ENCODE measurements around the gene BCDIN3D. TPM values are rescaled to one million over a fixed set of nuclear protein-coding genes. Genes with fewer than 3 reads are reported as not detected.

The BCDIN3D gene
- total RNA-seq, 1 experiment from 2014 or later: 1.6 TPM

DNA sequence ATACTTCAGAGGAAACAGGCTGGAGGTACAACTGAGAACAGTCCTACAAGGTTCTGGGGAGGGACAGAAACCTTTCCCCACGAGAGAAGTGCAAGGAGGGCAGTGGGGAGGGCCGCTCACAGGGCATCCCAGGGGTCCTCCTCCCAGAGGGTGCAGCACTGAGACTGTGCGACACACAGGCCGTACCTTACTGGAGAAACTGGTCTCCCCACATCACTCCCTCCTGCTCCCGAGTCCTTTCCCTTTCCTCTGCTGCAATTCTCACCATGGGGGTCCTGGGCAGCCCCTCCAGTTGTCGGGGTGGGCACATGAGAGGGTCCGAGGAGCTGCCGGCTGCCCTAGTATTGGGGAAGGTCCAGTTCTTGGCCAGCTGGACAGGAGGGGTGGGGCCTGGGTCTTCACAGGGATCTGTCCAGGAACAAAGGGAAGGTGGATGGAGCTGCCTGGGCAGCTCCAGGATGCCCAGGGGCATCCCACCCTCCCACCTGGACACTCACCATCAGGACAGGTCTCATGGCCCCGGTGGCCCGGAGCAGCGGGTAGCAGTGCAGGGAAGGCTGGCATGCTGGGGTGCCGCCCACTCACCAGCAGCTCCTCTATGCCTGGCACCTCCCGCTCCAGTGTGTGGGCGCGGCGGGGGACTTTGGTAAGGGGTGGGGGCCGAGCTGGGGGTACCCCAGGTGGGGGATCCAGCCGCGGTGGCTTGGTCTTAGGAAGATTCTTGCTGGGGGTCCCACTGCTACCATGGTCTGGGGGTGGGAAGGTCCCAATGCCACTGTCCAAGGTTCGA lies 50.5 kb downstream of the BCDIN3D start (continued):
- TF ChIP-seq, protein P1, sequence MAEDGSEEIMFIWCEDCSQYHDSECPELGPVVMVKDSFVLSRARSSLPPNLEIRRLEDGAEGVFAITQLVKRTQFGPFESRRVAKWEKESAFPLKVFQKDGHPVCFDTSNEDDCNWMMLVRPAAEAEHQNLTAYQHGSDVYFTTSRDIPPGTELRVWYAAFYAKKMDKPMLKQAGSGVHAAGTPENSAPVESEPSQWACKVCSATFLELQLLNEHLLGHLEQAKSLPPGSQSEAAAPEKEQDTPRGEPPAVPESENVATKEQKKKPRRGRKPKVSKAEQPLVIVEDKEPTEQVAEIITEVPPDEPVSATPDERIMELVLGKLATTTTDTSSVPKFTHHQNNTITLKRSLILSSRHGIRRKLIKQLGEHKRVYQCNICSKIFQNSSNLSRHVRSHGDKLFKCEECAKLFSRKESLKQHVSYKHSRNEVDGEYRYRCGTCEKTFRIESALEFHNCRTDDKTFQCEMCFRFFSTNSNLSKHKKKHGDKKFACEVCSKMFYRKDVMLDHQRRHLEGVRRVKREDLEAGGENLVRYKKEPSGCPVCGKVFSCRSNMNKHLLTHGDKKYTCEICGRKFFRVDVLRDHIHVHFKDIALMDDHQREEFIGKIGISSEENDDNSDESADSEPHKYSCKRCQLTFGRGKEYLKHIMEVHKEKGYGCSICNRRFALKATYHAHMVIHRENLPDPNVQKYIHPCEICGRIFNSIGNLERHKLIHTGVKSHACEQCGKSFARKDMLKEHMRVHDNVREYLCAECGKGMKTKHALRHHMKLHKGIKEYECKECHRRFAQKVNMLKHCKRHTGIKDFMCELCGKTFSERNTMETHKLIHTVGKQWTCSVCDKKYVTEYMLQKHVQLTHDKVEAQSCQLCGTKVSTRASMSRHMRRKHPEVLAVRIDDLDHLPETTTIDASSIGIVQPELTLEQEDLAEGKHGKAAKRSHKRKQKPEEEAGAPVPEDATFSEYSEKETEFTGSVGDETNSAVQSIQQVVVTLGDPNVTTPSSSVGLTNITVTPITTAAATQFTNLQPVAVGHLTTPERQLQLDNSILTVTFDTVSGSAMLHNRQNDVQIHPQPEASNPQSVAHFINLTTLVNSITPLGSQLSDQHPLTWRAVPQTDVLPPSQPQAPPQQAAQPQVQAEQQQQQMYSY (CRISPR knock-in tag; IDR thresholded peaks at IDR 0.05): no peak
- TF ChIP-seq ELF4 (CRISPR knock-in tag; IDR thresholded peaks at IDR 0.05; ENCODE audit: low read depth) (no peak), RORB (CRISPR knock-in tag; IDR thresholded peaks at IDR 0.05) (no peak), CREB1 (CRISPR knock-in tag; IDR thresholded peaks at IDR 0.05) (no peak), NFE2L1 (CRISPR knock-in tag; IDR thresholded peaks at IDR 0.05) (no peak)
- TF ChIP-seq, protein P2, sequence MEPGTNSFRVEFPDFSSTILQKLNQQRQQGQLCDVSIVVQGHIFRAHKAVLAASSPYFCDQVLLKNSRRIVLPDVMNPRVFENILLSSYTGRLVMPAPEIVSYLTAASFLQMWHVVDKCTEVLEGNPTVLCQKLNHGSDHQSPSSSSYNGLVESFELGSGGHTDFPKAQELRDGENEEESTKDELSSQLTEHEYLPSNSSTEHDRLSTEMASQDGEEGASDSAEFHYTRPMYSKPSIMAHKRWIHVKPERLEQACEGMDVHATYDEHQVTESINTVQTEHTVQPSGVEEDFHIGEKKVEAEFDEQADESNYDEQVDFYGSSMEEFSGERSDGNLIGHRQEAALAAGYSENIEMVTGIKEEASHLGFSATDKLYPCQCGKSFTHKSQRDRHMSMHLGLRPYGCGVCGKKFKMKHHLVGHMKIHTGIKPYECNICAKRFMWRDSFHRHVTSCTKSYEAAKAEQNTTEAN (CRISPR knock-in tag; IDR thresholded peaks at IDR 0.05): no peak

DNA sequence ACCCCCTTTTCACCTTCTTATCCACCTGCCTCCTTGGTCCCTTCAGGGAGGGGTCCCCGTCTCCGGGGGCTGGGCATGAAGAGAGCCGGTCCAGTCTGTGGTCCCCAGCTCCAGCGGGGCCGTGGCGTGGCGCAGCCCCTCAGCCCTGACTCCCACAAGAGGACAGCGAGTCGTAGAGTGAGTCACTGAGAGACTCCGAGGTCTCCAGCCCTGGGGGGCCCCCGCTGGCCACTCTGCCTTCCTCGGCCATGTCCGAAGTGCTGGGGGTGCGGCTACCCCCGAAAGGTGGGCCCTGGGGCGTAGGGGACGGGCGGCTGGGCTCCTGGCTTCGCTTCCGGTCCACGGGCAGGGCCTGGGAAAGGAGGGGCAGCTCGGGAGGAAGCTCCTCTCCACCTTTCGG lies 51.2 kb downstream of the BCDIN3D start:
- H3K4me1 Mint-ChIP-seq: peaks cover 15% of the 10 kb centered on the region
- TF ChIP-seq FOXJ3 (CRISPR knock-in tag; IDR thresholded peaks at IDR 0.05; ENCODE audit: borderline replicate concordance): no peak
- TF ChIP-seq, protein P3, sequence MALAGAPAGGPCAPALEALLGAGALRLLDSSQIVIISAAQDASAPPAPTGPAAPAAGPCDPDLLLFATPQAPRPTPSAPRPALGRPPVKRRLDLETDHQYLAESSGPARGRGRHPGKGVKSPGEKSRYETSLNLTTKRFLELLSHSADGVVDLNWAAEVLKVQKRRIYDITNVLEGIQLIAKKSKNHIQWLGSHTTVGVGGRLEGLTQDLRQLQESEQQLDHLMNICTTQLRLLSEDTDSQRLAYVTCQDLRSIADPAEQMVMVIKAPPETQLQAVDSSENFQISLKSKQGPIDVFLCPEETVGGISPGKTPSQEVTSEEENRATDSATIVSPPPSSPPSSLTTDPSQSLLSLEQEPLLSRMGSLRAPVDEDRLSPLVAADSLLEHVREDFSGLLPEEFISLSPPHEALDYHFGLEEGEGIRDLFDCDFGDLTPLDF (CRISPR knock-in tag; IDR thresholded peaks at IDR 0.05): no peak
- TF ChIP-seq ETV6 (CRISPR knock-in tag; IDR thresholded peaks at IDR 0.05): no peak
- TF ChIP-seq, protein P4, sequence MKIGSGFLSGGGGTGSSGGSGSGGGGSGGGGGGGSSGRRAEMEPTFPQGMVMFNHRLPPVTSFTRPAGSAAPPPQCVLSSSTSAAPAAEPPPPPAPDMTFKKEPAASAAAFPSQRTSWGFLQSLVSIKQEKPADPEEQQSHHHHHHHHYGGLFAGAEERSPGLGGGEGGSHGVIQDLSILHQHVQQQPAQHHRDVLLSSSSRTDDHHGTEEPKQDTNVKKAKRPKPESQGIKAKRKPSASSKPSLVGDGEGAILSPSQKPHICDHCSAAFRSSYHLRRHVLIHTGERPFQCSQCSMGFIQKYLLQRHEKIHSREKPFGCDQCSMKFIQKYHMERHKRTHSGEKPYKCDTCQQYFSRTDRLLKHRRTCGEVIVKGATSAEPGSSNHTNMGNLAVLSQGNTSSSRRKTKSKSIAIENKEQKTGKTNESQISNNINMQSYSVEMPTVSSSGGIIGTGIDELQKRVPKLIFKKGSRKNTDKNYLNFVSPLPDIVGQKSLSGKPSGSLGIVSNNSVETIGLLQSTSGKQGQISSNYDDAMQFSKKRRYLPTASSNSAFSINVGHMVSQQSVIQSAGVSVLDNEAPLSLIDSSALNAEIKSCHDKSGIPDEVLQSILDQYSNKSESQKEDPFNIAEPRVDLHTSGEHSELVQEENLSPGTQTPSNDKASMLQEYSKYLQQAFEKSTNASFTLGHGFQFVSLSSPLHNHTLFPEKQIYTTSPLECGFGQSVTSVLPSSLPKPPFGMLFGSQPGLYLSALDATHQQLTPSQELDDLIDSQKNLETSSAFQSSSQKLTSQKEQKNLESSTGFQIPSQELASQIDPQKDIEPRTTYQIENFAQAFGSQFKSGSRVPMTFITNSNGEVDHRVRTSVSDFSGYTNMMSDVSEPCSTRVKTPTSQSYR (CRISPR knock-in tag; IDR thresholded peaks at IDR 0.05): no peak
- TF ChIP-seq, protein P5, sequence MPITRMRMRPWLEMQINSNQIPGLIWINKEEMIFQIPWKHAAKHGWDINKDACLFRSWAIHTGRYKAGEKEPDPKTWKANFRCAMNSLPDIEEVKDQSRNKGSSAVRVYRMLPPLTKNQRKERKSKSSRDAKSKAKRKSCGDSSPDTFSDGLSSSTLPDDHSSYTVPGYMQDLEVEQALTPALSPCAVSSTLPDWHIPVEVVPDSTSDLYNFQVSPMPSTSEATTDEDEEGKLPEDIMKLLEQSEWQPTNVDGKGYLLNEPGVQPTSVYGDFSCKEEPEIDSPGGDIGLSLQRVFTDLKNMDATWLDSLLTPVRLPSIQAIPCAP (CRISPR knock-in tag; IDR thresholded peaks at IDR 0.05): no peak
- TF ChIP-seq, protein P6, sequence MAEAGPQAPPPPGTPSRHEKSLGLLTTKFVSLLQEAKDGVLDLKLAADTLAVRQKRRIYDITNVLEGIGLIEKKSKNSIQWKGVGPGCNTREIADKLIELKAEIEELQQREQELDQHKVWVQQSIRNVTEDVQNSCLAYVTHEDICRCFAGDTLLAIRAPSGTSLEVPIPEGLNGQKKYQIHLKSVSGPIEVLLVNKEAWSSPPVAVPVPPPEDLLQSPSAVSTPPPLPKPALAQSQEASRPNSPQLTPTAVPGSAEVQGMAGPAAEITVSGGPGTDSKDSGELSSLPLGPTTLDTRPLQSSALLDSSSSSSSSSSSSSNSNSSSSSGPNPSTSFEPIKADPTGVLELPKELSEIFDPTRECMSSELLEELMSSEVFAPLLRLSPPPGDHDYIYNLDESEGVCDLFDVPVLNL (CRISPR knock-in tag; IDR thresholded peaks at IDR 0.05; ENCODE audit: borderline replicate concordance, low read depth): no peak
- no peak for TF ChIP-seq CBFB (CRISPR knock-in tag; IDR thresholded peaks at IDR 0.05; ENCODE audit: low read depth)
- TF ChIP-seq, protein P7, sequence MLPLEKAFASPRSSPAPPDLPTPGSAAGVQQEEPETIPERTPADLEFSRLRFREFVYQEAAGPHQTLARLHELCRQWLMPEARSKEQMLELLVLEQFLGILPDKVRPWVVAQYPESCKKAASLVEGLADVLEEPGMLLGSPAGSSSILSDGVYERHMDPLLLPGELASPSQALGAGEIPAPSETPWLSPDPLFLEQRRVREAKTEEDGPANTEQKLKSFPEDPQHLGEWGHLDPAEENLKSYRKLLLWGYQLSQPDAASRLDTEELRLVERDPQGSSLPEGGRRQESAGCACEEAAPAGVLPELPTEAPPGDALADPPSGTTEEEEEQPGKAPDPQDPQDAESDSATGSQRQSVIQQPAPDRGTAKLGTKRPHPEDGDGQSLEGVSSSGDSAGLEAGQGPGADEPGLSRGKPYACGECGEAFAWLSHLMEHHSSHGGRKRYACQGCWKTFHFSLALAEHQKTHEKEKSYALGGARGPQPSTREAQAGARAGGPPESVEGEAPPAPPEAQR (CRISPR knock-in tag; IDR thresholded peaks at IDR 0.05): no peak
- TF ChIP-seq ATF1 (CRISPR knock-in tag; IDR thresholded peaks at IDR 0.05): no peak
- no peak for TF ChIP-seq ZNF138 (CRISPR knock-in tag; conservative IDR thresholded peaks at IDR 0.05)
- TF ChIP-seq RORB (CRISPR knock-in tag; IDR thresholded peaks at IDR 0.05): no peak
- TF ChIP-seq NFYB (CRISPR knock-in tag; conservative IDR thresholded peaks at IDR 0.05; ENCODE audit: low read depth): no peak
- TF ChIP-seq CREB1 (CRISPR knock-in tag; IDR thresholded peaks at IDR 0.05): no peak
- TF ChIP-seq, protein P8, sequence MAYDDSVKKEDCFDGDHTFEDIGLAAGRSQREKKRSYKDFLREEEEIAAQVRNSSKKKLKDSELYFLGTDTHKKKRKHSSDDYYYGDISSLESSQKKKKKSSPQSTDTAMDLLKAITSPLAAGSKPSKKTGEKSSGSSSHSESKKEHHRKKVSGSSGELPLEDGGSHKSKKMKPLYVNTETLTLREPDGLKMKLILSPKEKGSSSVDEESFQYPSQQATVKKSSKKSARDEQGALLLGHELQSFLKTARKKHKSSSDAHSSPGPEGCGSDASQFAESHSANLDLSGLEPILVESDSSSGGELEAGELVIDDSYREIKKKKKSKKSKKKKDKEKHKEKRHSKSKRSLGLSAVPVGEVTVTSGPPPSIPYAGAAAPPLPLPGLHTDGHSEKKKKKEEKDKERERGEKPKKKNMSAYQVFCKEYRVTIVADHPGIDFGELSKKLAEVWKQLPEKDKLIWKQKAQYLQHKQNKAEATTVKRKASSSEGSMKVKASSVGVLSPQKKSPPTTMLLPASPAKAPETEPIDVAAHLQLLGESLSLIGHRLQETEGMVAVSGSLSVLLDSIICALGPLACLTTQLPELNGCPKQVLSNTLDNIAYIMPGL (CRISPR knock-in tag; IDR thresholded peaks at IDR 0.05): no peak
- TF ChIP-seq, protein P9, sequence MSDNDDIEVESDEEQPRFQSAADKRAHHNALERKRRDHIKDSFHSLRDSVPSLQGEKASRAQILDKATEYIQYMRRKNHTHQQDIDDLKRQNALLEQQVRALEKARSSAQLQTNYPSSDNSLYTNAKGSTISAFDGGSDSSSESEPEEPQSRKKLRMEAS (CRISPR knock-in tag; IDR thresholded peaks at IDR 0.05): no peak
- TF ChIP-seq SMAD4 (CRISPR knock-in tag; IDR thresholded peaks at IDR 0.05): no peak
- no peak for TF ChIP-seq ZNF121 (CRISPR knock-in tag; IDR thresholded peaks at IDR 0.05)

More for the DNA sequence above, 51.2 kb downstream of the BCDIN3D start:
- ATAC-seq (no peak), DNase-seq (ENCODE audit: low spot score) (no peak)
- ChIA-PET POLR2A (no interaction called here), CTCF (interaction anchor here (0.6 to 0.7 kb wide), 2 partner anchors 19 to 642 kb away, joined by 3 read pairs; no protein-coding TSS in a partner anchor)
- no peaks in the 10 kb centered on the region for H3K27me3 Mint-ChIP-seq (ENCODE audit: low read depth)
- H3K27ac Mint-ChIP-seq: no peak overlapping the region
- peaks cover 6% of the 10 kb centered on the region for H3K36me3 Mint-ChIP-seq
- H3K9me3 Mint-ChIP-seq: peaks cover 9% of the 10 kb centered on the region
- H3K4me3 Mint-ChIP-seq: no peak overlapping the region

All from WTC11 (cell line).